ENCODE measurements around the gene ANKRD34A.

DNA sequence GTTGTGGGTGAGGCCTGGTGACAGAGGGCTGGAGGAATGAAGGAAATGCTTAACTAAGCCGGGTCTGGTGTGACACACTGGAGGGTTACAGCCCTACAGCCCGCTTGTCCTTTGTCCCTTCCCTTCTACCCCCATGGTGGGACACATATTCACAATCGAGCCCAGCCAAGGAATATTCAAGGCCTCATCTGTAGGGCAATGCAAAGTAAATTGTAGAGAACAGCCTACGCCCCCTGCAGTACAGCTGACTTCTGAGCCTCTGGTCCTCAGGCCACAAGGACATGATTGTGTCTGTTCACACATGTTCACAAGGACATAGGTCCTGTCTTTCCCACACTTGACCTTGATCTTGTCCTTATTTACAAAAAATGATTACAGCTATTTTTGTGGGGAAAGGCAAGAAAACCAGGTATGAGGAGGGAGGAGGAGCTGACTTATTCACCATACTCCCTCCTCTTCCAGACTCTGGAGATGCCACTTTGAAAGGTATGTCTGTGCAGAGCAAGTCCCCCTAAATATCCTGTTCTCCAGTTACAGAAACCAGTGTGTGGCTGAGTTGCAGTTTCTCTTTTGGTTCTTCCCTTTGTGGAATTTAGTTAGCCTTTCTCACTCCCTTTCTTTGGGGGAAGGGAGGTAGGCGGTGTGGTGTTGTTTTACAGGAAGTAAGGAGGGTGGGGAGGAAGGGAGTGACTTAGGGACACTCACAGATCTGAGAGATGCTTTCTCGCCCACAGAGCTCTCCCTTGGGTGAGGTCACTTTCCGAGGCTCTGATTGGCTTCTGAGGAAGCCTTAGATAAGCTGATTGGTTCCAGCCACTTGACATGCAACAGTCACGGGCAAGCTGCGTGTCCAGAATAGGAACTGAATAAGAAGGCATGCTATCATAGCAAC, 14.7 kb upstream of the ANKRD34A start:
- TF ChIP-seq, protein P1, sequence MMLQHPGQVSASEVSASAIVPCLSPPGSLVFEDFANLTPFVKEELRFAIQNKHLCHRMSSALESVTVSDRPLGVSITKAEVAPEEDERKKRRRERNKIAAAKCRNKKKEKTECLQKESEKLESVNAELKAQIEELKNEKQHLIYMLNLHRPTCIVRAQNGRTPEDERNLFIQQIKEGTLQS (IDR thresholded peaks at IDR 0.05), result no peak
- TF ChIP-seq CTCF (IDR thresholded peaks at IDR 0.05; ENCODE audit: low read depth, low read length, missing input control), result no peak
- TF ChIP-seq, protein P2, sequence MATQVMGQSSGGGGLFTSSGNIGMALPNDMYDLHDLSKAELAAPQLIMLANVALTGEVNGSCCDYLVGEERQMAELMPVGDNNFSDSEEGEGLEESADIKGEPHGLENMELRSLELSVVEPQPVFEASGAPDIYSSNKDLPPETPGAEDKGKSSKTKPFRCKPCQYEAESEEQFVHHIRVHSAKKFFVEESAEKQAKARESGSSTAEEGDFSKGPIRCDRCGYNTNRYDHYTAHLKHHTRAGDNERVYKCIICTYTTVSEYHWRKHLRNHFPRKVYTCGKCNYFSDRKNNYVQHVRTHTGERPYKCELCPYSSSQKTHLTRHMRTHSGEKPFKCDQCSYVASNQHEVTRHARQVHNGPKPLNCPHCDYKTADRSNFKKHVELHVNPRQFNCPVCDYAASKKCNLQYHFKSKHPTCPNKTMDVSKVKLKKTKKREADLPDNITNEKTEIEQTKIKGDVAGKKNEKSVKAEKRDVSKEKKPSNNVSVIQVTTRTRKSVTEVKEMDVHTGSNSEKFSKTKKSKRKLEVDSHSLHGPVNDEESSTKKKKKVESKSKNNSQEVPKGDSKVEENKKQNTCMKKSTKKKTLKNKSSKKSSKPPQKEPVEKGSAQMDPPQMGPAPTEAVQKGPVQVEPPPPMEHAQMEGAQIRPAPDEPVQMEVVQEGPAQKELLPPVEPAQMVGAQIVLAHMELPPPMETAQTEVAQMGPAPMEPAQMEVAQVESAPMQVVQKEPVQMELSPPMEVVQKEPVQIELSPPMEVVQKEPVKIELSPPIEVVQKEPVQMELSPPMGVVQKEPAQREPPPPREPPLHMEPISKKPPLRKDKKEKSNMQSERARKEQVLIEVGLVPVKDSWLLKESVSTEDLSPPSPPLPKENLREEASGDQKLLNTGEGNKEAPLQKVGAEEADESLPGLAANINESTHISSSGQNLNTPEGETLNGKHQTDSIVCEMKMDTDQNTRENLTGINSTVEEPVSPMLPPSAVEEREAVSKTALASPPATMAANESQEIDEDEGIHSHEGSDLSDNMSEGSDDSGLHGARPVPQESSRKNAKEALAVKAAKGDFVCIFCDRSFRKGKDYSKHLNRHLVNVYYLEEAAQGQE (IDR thresholded peaks at IDR 0.05), result no peak
- TF ChIP-seq TAF1 (conservative IDR thresholded peaks at IDR 0.05), result no peak
- no peak for TF ChIP-seq EGR1 (IDR thresholded peaks at IDR 0.05; ENCODE audit: low read depth in 2 of 2)
- no peak for TF ChIP-seq FOXA1 (IDR thresholded peaks at IDR 0.05)
- peak; percentile 10 for TF ChIP-seq MAX (IDR thresholded peaks at IDR 0.05)
- TF ChIP-seq YY1 (IDR thresholded peaks at IDR 0.05), result no peak
- no peak for TF ChIP-seq FOXA2 (IDR thresholded peaks at IDR 0.05)

Data from liver (tissue), 3 donors.